ENCODE data around the gene ZNF524. TPM values are rescaled to one million over a fixed set of nuclear protein-coding genes. Genes with fewer than 3 reads are reported as not detected.

ZNF524 gene
- total and polyA plus RNA-seq, 2 experiments from 2014 or later, result 8.4 to 18.5 TPM

DNA sequence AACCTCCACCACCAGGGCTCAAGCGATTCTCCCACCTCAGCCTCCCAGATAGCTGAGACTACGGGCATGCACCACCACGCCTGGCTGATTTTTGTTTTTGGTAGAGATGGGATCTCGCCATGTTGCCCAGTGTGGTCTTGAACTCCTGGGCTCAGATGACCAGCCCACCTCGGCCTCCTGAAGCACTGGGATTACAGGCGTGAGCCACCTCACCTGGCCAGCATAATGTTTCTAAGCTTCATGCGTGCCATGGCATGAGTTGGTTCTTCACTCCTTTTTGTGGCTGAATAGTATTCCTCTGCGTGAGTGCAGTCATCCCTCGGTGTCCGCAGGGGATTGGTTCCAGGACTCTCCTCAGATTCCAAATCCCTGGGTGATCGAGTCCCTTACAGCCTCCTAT lies 15.2 kb upstream of the ZNF524 start:
- Histone ChIP-seq H3K9me2 (replicated peaks; ENCODE audit: insufficient read depth) (no peaks in the 10 kb centered on the region), H3K36me3 (replicated peaks; ENCODE audit: insufficient read depth, low read depth) (no peaks in the 10 kb centered on the region), H4K20me1 (ENCODE audit: insufficient read depth, poor library complexity, severe bottlenecking) (no peaks in the 10 kb centered on the region), H3K4me3 (no peak overlapping the region), H3K27me3 (no peaks in the 10 kb centered on the region), H3K9me3 (ENCODE audit: low read depth) (no peaks in the 10 kb centered on the region), H3K4me1 (ENCODE audit: insufficient read depth) (peaks cover 13% of the 10 kb centered on the region), H3K4me2 (peak overlapping the region; percentile 75), H2AFZ (no peak overlapping the region), H3K27ac (peak overlapping the region; percentile 85), H3K79me2 (peaks cover 14% of the 10 kb centered on the region)
- TF ChIP-seq EZH2phosphoT487 (IDR thresholded peaks at IDR 0.05; ENCODE audit: low read depth, severe bottlenecking, unreplicated experiment) (no peak), EZH2 (IDR thresholded peaks at IDR 0.05; ENCODE audit: borderline replicate concordance) (no peak)
- TF ChIP-seq, protein P1, sequence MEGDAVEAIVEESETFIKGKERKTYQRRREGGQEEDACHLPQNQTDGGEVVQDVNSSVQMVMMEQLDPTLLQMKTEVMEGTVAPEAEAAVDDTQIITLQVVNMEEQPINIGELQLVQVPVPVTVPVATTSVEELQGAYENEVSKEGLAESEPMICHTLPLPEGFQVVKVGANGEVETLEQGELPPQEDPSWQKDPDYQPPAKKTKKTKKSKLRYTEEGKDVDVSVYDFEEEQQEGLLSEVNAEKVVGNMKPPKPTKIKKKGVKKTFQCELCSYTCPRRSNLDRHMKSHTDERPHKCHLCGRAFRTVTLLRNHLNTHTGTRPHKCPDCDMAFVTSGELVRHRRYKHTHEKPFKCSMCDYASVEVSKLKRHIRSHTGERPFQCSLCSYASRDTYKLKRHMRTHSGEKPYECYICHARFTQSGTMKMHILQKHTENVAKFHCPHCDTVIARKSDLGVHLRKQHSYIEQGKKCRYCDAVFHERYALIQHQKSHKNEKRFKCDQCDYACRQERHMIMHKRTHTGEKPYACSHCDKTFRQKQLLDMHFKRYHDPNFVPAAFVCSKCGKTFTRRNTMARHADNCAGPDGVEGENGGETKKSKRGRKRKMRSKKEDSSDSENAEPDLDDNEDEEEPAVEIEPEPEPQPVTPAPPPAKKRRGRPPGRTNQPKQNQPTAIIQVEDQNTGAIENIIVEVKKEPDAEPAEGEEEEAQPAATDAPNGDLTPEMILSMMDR (IDR thresholded peaks at IDR 0.05; ENCODE audit: poor library complexity), result no peak
- WGBS (ENCODE audit: low lambda C conversion rate, missing lambda C conversion rate), result 88% methylated on average over 11 of the region's 11 CpGs
- no peak for DNase-seq (ENCODE audit: low spot score)

DNA sequence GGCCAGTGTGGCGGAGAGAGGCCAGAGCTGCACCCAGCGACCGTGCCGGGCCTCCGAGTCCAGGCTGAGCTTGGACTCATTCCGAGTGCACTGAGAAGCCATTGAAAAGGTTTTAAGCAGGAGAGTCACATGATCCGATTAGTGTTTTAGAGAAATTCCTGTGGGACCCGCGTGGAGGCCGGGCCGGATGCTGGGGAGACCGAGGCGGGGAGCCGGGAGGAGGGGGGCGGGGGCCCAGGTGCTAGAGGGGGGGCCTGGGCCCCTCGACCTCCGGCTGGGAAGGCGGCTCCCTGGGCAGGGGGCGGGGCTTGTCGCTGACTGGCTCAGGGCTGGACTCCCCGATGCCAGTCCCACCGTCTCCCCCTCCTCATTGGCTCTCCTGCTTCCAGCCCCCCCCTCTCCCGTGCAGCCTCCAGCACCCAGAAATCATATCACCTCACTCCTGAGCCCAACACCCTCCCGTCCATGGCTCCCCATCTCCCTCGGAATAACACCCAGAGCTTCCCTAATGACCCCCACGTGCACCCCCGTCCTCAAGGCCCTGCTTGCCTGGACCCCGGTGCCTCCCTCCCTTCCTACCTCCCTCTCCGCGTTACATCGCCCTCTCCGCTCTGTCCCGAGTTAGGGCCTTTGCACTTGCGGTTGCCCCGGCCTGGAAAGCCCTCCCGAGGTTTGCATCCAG lies 14.3 kb upstream of the ZNF524 start:
- H3K4me1 ChIP-seq (ENCODE audit: insufficient read depth), result peaks cover 13% of the 10 kb centered on the region
- DNase-seq (ENCODE audit: low spot score), result peak; percentile 93
- peaks cover 6% of the 10 kb centered on the region for H3K79me2 ChIP-seq
- H3K27ac ChIP-seq, result peak overlapping the region; percentile 85
- H3K4me3 ChIP-seq, result peak overlapping the region; percentile 23
- no peaks in the 10 kb centered on the region for H3K27me3 ChIP-seq
- 5% methylated on average over 25 of the region's 36 CpGs for WGBS (ENCODE audit: low lambda C conversion rate, missing lambda C conversion rate)
- H3K36me3 ChIP-seq (replicated peaks; ENCODE audit: insufficient read depth, low read depth), result no peaks in the 10 kb centered on the region
- peak overlapping the region; percentile 66 for H2AFZ ChIP-seq
- no peaks in the 10 kb centered on the region for H3K9me3 ChIP-seq (ENCODE audit: low read depth)
- TF ChIP-seq, protein P1 (IDR thresholded peaks at IDR 0.05; ENCODE audit: poor library complexity), result no peak
- TF ChIP-seq EZH2phosphoT487 (IDR thresholded peaks at IDR 0.05; ENCODE audit: low read depth, severe bottlenecking, unreplicated experiment) (no peak), EZH2 (IDR thresholded peaks at IDR 0.05; ENCODE audit: borderline replicate concordance) (no peak)
- H4K20me1 ChIP-seq (ENCODE audit: insufficient read depth, poor library complexity, severe bottlenecking), result no peaks in the 10 kb centered on the region
- H3K9me2 ChIP-seq (replicated peaks; ENCODE audit: insufficient read depth), result no peaks in the 10 kb centered on the region
- peak overlapping the region; percentile 75 for H3K4me2 ChIP-seq

DNA sequence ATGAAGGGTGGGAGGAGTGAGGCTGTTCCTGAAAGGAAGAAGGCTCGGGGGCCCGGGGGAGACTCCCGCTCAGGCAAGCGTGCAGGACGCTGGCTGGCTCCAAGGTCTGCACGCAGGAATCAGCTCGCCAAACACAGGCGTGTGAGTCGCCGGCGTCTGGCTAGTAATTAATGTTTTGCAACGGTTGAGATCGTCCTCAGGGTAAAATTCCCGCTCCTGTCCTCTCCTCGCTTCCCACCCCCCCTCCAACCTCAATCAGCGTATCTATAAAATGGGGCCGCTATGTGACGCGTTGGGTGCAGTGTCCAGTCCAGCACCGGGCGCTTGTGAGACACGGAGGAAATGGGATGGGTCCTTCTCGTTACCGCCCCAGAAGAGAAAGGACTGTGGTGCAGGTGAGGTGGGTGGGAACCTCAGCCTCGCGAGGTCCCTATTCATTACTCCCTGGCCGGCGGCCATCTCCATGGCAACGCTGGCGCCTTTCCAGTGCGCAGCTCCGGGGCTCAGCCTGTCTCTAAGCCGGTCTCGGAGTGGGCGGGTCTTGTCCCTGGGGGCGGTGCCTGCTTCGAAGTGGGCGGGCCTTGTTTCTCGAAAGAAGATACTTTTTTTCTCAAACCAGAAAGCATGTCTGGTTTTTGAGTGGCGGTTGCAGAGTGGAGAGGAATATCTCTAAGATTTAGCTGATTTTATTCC lies 13.0 kb upstream of the ZNF524 start:
- Histone ChIP-seq H3K4me1 (ENCODE audit: insufficient read depth) (peaks cover 7% of the 10 kb centered on the region), H3K9me3 (ENCODE audit: low read depth) (no peaks in the 10 kb centered on the region), H3K4me2 (peak overlapping the region; percentile 75), H3K27ac (peak overlapping the region; percentile 85), H3K79me2 (no peaks in the 10 kb centered on the region), H4K20me1 (ENCODE audit: insufficient read depth, poor library complexity, severe bottlenecking) (no peaks in the 10 kb centered on the region), H3K27me3 (no peaks in the 10 kb centered on the region), H3K9me2 (replicated peaks; ENCODE audit: insufficient read depth) (no peaks in the 10 kb centered on the region), H3K36me3 (replicated peaks; ENCODE audit: insufficient read depth, low read depth) (no peaks in the 10 kb centered on the region), H2AFZ (peak overlapping the region; percentile 2), H3K4me3 (no peak overlapping the region)
- DNase-seq (ENCODE audit: low spot score), result peak; percentile 98
- TF ChIP-seq, protein P1 (IDR thresholded peaks at IDR 0.05; ENCODE audit: poor library complexity), result no peak
- no peak for TF ChIP-seq EZH2phosphoT487 (IDR thresholded peaks at IDR 0.05; ENCODE audit: low read depth, severe bottlenecking, unreplicated experiment)
- TF ChIP-seq EZH2 (IDR thresholded peaks at IDR 0.05; ENCODE audit: borderline replicate concordance), result no peak
- WGBS (ENCODE audit: low lambda C conversion rate, missing lambda C conversion rate), result under 1% methylated on average over 38 of the region's 40 CpGs
